GM23248 (cell line): Measurements from ENCODE around the gene ANKS1B.

ENCODE experiments used
- EZH2 ChIP-seq: fragments of 200-600 bp; sonication (generic); IDR thresholded peaks from 2 replicates; pipeline ENCODE4 v1.6.1; 2018; ENCODE audit warnings: antibody characterized with exemption, mild to moderate bottlenecking; ENCODE audit not compliant: insufficient read depth, poor library complexity, severe bottlenecking
- EZH2phosphoT487 ChIP-seq: fragments of 200-600 bp; sonication (generic); IDR thresholded peaks from 2 replicates; pipeline ENCODE4 v1.6.1; 2018; ENCODE audit warnings: antibody characterized with exemption, moderate library complexity, mild to moderate bottlenecking, low read depth; ENCODE audit not compliant: insufficient read depth

GRCh38 chr12:99985631-99986030, 895 bp upstream of the ANKS1B start:
- TF ChIP-seq EZH2, result no peak
- TF ChIP-seq EZH2phosphoT487, result no peak
